Measurements from ENCODE around the gene CNPY1.
"Not testable (repeated sequence)": the region's sequence is repeated elsewhere in the genome, so short reads cannot be mapped to it uniquely, and the experiment has no call there.

CNPY1 gene

GRCh38 chr7:155521743-155522398, 24.5 kb downstream of the CNPY1 start:
- Histone ChIP-seq H3K9ac (no peak overlapping the region), H3K4me2 (ENCODE audit: low read length) (no peak overlapping the region), H3K4me1 (no peaks in the 10 kb centered on the region), H2AFZ (no peak overlapping the region), H3K36me3 (ENCODE audit: control insufficient read depth, insufficient read depth, low read length) (no peaks in the 10 kb centered on the region), H3K4me3 (ENCODE audit: low read depth, low read length) (no peak overlapping the region), H3K27me3 (ENCODE audit: control insufficient read depth, insufficient read depth, low read length) (no peaks in the 10 kb centered on the region), H3K79me2 (no peaks in the 10 kb centered on the region), H3K27ac (no peak overlapping the region), H3K9me3 (ENCODE audit: control insufficient read depth, low read length) (no peaks in the 10 kb centered on the region)
- TF ChIP-seq CTCF (IDR thresholded peaks at IDR 0.05): no peak

GRCh38 chr7:155521007-155521742, 25.2 kb downstream of the CNPY1 start:
- Histone ChIP-seq H3K9me3 (ENCODE audit: control insufficient read depth, low read length) (no peaks in the 10 kb centered on the region), H3K27me3 (ENCODE audit: control insufficient read depth, insufficient read depth, low read length) (no peaks in the 10 kb centered on the region), H2AFZ (no peak overlapping the region), H3K4me3 (ENCODE audit: low read depth, low read length) (no peak overlapping the region), H3K79me2 (no peaks in the 10 kb centered on the region), H3K9ac (no peak overlapping the region), H3K36me3 (ENCODE audit: control insufficient read depth, insufficient read depth, low read length) (no peaks in the 10 kb centered on the region), H3K4me2 (ENCODE audit: low read length) (no peak overlapping the region), H3K4me1 (no peaks in the 10 kb centered on the region), H3K27ac (no peak overlapping the region)
- no peak for TF ChIP-seq CTCF (IDR thresholded peaks at IDR 0.05)

GRCh38 chr7:155520114-155520513, 26.2 kb downstream of the CNPY1 start:
- Histone ChIP-seq H3K4me3 (ENCODE audit: low read depth, low read length) (no peak overlapping the region), H3K27ac (no peak overlapping the region), H3K79me2 (no peaks in the 10 kb centered on the region), H3K9me3 (ENCODE audit: control insufficient read depth, low read length) (no peaks in the 10 kb centered on the region), H3K4me2 (ENCODE audit: low read length) (no peak overlapping the region), H2AFZ (no peak overlapping the region), H3K4me1 (no peaks in the 10 kb centered on the region), H3K27me3 (ENCODE audit: control insufficient read depth, insufficient read depth, low read length) (no peaks in the 10 kb centered on the region), H3K9ac (no peak overlapping the region), H3K36me3 (ENCODE audit: control insufficient read depth, insufficient read depth, low read length) (no peaks in the 10 kb centered on the region)
- TF ChIP-seq CTCF (IDR thresholded peaks at IDR 0.05): no peak

GRCh38 chr7:155519358-155519757, 27.0 kb downstream of the CNPY1 start:
- not testable (repeated sequence) for H3K4me3 ChIP-seq (ENCODE audit: low read depth, low read length); H3K4me1 ChIP-seq; H3K4me2 ChIP-seq (ENCODE audit: low read length); H3K79me2 ChIP-seq; H3K9ac ChIP-seq; H2AFZ ChIP-seq; H3K36me3 ChIP-seq (ENCODE audit: control insufficient read depth, insufficient read depth, low read length); H3K9me3 ChIP-seq (ENCODE audit: control insufficient read depth, low read length); H3K27ac ChIP-seq; H3K27me3 ChIP-seq (ENCODE audit: control insufficient read depth, insufficient read depth, low read length)

- Histone ChIP-seq H2AFZ (no peak overlapping the region), H3K79me2 (no peaks in the 10 kb centered on the region), H3K9ac (no peak overlapping the region), H3K27me3 (ENCODE audit: control insufficient read depth, insufficient read depth, low read length) (no peaks in the 10 kb centered on the region), H3K27ac (no peak overlapping the region), H3K4me3 (ENCODE audit: low read depth, low read length) (no peak overlapping the region), H3K36me3 (ENCODE audit: control insufficient read depth, insufficient read depth, low read length) (no peaks in the 10 kb centered on the region), H3K4me2 (ENCODE audit: low read length) (no peak overlapping the region), H3K9me3 (ENCODE audit: control insufficient read depth, low read length) (no peaks in the 10 kb centered on the region), H3K4me1 (no peaks in the 10 kb centered on the region)
- no peak for TF ChIP-seq CTCF (IDR thresholded peaks at IDR 0.05)
These were observed 27.7 kb downstream of the CNPY1 start for GRCh38 chr7:155518633-155519032.

Measured in parathyroid adenoma (tissue), 2 donors.